Measurements from ENCODE around the gene MED15.

DNA sequence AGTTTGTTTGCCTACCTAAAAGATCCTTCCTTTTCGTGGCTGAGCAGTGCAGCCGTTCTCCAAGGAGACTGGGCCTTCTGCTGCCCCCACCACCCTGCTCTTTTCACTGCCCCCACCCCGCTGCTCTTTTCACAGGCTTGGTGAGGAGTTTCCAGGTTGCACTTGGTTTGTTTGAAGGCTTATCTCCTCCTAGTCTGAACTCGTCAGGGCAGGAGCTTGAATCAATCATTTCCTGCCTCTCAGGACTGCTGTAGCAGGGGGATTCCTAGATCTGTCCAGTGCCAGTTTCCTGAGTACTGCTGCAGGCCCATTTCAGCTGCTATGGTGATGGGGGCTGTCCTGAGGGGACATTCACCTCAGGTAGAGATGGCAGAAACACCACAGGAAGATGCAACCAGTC lies 10.0 kb downstream of the MED15 start:
- TF ChIP-seq CTCF (IDR thresholded peaks at IDR 0.05 in 4 of 5, conservative IDR thresholded peaks at IDR 0.05 in 1 of 5) = no peak
- TF ChIP-seq POLR2A (IDR thresholded peaks at IDR 0.05) = no peak

All from gastrocnemius medialis (tissue), 4 donors.